Fibroblast of the aortic adventitia (primary cell): ENCODE data around the gene KIAA0513. TPM values are rescaled to one million over a fixed set of nuclear protein-coding genes. Genes with fewer than 3 reads are reported as not detected.

Experiments
- DNase-seq: peaks from one replicate; pipeline ENCODE4 v3.0.0-alpha.2; 2010; ENCODE audit warnings: low read depth
- H3K4me3 ChIP-seq: 2 replicates; pipeline ENCODE4 v1.5.1; 2011; ENCODE audit warnings: low read depth, mild to moderate bottlenecking, control low read depth, low read length, moderate library complexity
- CTCF ChIP-seq: IDR thresholded peaks from 2 replicates; pipeline ENCODE4 v1.5.1; 2011; ENCODE audit warnings: mild to moderate bottlenecking, low read length, control low read depth, inconsistent platforms; ENCODE audit not compliant: insufficient read depth
- total RNA-seq: library from RNA; depleted of rRNA; stranded (reverse); fragments of >200 nt; gene quantifications from 2 replicates; pipeline ENCODE4 v1.2.3, GENCODE V29; 2012; ENCODE audit warnings: low replicate concordance

Gene KIAA0513
- total RNA-seq, 1 donor, result 28.3 TPM

DNA sequence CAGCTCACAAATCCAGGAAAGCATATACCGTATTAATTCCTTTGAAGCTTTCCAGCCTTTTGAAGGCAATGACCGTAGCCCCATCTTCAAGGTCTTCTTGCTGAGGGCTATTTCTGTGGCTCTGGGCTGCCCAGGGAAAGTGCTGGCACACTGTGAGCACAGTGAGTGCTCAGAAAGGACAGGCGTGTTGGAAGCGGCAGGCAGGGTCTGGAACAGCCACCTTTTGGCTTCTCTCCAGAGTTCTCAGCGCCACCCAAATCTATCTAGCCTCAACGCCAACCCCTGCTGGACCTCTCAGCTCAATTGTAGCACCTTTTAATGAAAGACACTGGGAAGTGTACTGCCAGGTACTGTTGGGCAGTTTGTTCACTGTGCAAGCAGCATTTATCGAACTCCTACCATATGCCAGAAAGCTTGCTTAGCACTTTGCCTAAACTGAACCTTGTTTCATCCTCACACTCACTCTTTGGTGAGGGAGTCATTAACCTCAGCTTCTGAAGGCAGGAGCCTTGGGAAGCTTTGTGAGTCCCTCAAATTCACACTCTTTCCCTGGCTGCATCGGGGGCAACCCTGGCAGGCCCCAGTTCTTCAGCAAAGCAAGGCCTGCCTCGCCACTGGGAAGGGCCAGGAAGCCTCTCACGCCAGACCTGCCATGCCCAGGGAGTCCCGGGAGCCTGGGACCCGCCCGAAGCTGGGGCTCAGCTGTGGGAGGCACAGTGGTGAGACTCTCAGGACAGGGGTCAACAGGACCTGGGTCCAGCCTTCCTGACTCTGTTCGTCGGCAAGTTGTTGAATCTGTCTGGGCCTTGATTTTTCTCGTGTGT is 98.2 kb downstream of the KIAA0513 start:
- H3K4me3 ChIP-seq, result no peak overlapping the region
- DNase-seq, result no peak
- no peak for TF ChIP-seq CTCF

GRCh38 chr16:85126394-85126704 is 98.8 kb downstream of the KIAA0513 start:
- no peak overlapping the region for H3K4me3 ChIP-seq
- no peak for DNase-seq
- TF ChIP-seq CTCF, result no peak

DNA sequence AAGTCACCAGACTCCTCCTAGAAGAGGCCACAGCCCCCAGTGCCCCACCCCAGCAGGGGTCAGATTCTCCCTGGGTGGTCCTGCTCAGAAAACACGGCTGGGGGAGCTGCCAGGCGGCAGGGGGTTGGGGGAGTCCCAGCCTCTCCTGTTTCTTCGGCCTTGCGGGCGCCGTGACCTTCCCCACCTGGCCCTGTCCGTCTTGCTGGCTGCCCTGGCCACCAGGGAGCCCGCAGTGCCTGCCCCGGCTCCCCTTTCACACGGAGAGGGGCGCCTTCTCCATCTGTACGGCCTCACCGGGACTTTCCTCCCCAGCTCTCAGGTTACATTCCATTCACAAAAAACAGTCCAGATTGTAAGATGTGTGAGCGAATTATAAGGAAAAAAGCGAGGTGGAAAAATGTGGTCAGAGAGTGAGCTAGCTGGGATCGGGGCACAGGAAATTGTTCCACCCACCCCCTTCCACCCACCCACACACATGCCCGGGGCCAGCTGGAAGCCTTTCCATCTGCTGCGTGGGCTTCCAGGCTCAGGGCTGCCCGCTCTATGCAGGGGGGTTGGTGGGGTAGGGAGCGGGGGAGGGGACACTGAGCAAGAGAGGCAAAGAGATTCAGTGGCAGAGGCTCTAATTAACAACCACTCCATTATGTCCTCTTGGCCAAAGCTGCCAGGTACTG is 99.2 kb downstream of the KIAA0513 start:
- DNase-seq, result peak; percentile 85
- TF ChIP-seq CTCF, result no peak
- no peak overlapping the region for H3K4me3 ChIP-seq

GRCh38 chr16:85127379-85127723 is 99.8 kb downstream of the KIAA0513 start:
- TF ChIP-seq CTCF, result no peak
- DNase-seq, result no peak
- H3K4me3 ChIP-seq, result no peak overlapping the region

DNA sequence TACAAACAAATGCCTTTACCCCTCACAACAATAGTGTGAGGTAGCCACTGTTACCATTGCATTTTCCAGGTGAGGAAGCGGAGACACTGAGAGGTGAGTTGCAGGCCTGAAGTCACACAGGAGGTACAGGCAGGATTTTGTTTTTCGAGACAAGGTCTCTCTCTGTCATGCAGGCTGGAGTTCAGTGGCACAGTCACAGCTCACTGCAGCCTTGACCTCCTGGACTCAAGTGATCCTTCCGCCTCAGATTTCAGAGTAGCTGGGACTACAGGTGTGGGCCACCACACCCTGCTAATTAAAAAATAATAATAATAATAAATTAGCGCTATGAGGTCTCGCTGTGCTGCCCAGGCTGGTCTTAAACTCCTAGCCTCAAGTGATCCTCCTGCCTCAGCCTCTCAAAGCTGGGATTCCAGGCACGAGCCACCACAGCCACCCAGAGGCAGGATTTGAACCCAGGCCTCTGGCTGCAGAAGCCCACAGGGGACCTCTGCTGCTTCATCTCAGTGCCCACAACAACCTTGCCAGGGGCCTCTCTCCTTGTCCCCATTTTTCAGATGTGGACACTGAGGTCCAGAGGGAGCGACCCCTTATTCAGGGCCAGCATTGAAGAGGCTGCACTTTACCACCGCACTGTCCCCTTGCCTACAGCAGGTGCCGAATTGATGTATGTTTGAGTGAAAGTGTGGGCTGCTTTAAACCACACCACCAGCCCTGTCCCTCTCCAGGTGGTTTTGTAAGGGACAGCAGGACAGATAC is 100.7 kb downstream of the KIAA0513 start:
- no peak for DNase-seq
- H3K4me3 ChIP-seq, result no peak overlapping the region
- TF ChIP-seq CTCF, result no peak

GRCh38 chr16:85129876-85130704 is 102.5 kb downstream of the KIAA0513 start:
- peak; percentile 79 for DNase-seq
- TF ChIP-seq CTCF, result no peak
- no peak overlapping the region for H3K4me3 ChIP-seq
